Chondrocyte (in vitro differentiated cells): ENCODE measurements around the gene RGP1. TPM values are rescaled to one million over a fixed set of nuclear protein-coding genes. Genes with fewer than 3 reads are reported as not detected.

Experiments used
- DNase-seq: peaks from one replicate; pipeline ENCODE4 v3.0.0; 2021; ENCODE audit warnings: mixed read lengths, low spot score
- H3K27ac Mint-ChIP-seq: one replicate; pipeline ENCODE4 v1.8.0; 2021; ENCODE audit warnings: mild to moderate bottlenecking, moderate library complexity, mixed read lengths; ENCODE audit not compliant: unreplicated experiment
- H3K27me3 Mint-ChIP-seq: 2 replicates; pipeline ENCODE4 v1.8.0; 2021; ENCODE audit warnings: low read depth, mixed read lengths
- H3K36me3 Mint-ChIP-seq: 2 replicates; pipeline ENCODE4 v1.8.0; 2021; ENCODE audit warnings: low read depth, mixed read lengths
- H3K4me1 Mint-ChIP-seq: 2 replicates; pipeline ENCODE4 v1.8.0; 2021; ENCODE audit warnings: low read depth, mild to moderate bottlenecking, mixed read lengths
- H3K4me3 Mint-ChIP-seq: one replicate; pipeline ENCODE4 v1.8.0; 2021; ENCODE audit warnings: mild to moderate bottlenecking, moderate library complexity, mixed read lengths; ENCODE audit not compliant: unreplicated experiment
- H3K9me3 Mint-ChIP-seq: 2 replicates; pipeline ENCODE4 v1.8.0; 2021; ENCODE audit warnings: low read depth, mixed read lengths
- total RNA-seq: library from RNA; stranded (reverse); gene quantifications from 3 replicates; pipeline ENCODE4 v1.2.1, GENCODE V29; 2021
- TF ChIP-seq, protein P1 (sequence below): fragments of 200-600 bp; sonication (generic); IDR thresholded peaks from 2 replicates; pipeline ENCODE4 v1.5.0; 2021; ENCODE audit warnings: antibody characterized with exemption, mild to moderate bottlenecking, moderate library complexity

Gene RGP1
- total RNA-seq, 1 donor from 2014 or later: 27.7 TPM

DNA sequence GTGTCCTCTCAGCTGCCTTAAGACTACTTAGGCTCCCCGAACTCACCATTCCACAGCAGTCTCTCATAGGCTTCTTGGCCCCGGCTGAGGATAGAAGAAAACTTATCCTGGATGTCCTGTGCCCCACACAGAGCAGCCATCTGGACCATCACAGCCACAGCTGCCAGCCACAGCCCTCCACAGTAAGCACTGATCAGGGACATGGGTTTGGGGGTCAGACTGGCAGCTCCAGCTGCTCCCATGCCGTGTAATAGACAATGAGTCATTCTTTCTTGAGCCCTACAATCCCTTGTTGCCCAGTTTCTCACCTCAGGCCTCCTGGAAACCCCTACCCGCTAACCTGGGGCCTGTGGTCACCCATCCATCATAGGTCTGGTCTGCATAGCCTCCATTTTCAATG lies 10.9 kb upstream of the RGP1 start:
- H3K9me3 Mint-ChIP-seq: no peaks in the 10 kb centered on the region
- no peak overlapping the region for H3K4me3 Mint-ChIP-seq
- H3K4me1 Mint-ChIP-seq: peaks cover 26% of the 10 kb centered on the region
- TF ChIP-seq, protein P1, sequence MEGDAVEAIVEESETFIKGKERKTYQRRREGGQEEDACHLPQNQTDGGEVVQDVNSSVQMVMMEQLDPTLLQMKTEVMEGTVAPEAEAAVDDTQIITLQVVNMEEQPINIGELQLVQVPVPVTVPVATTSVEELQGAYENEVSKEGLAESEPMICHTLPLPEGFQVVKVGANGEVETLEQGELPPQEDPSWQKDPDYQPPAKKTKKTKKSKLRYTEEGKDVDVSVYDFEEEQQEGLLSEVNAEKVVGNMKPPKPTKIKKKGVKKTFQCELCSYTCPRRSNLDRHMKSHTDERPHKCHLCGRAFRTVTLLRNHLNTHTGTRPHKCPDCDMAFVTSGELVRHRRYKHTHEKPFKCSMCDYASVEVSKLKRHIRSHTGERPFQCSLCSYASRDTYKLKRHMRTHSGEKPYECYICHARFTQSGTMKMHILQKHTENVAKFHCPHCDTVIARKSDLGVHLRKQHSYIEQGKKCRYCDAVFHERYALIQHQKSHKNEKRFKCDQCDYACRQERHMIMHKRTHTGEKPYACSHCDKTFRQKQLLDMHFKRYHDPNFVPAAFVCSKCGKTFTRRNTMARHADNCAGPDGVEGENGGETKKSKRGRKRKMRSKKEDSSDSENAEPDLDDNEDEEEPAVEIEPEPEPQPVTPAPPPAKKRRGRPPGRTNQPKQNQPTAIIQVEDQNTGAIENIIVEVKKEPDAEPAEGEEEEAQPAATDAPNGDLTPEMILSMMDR: no peak
- H3K27ac Mint-ChIP-seq: peak overlapping the region; percentile 71
- DNase-seq: no peak
- H3K36me3 Mint-ChIP-seq: peaks cover 42% of the 10 kb centered on the region
- no peaks in the 10 kb centered on the region for H3K27me3 Mint-ChIP-seq

DNA sequence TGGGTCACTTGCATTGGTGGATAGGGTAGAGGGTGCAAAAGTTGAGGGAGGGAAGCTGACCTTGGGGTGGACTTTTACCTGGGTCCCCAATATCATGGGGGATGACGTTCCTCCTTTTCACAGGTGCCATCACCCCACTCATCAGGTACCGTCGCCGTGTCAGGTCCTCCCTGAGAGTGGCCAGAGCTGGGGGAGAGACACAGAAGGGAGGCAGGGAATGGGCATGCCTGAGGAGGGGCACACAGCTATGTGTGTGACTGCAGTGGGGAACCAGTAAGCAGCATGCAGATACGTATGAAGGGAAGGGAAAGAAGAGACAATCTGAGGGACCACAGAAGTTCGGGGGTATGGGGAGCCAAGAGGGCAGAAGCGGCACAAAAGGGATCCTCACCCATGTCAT lies 10.2 kb upstream of the RGP1 start:
- Mint-ChIP-seq H3K27ac (peak overlapping the region; percentile 62), H3K9me3 (no peaks in the 10 kb centered on the region), H3K27me3 (no peaks in the 10 kb centered on the region), H3K4me1 (peaks cover 18% of the 10 kb centered on the region), H3K36me3 (peaks cover 47% of the 10 kb centered on the region), H3K4me3 (no peak overlapping the region)
- no peak for DNase-seq
- TF ChIP-seq, protein P1: no peak

DNA sequence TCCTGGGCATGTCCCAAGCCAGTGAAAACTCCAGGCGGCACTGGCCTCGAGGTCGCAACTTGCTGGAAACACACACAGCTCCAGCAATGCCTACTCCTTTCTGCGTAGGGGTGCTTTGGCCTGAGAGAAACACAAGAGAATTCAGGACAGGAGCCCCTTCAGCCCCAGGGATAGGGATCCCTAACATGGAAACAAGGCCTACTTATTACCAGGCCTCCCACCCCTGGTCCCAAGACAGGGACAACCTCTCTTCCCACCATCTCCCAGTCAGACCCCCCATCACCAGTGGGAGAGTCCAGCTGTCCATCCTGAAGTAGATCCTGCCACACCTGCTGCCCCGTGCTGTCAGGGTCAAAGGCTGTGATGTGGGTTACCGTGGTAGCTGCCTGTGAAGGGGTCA lies 8.8 kb upstream of the RGP1 start:
- H3K9me3 Mint-ChIP-seq: no peaks in the 10 kb centered on the region
- DNase-seq: no peak
- peaks cover 48% of the 10 kb centered on the region for H3K36me3 Mint-ChIP-seq
- peaks cover 16% of the 10 kb centered on the region for H3K4me1 Mint-ChIP-seq
- no peak overlapping the region for H3K4me3 Mint-ChIP-seq
- H3K27ac Mint-ChIP-seq: no peak overlapping the region
- H3K27me3 Mint-ChIP-seq: no peaks in the 10 kb centered on the region
- TF ChIP-seq, protein P1: no peak

DNA sequence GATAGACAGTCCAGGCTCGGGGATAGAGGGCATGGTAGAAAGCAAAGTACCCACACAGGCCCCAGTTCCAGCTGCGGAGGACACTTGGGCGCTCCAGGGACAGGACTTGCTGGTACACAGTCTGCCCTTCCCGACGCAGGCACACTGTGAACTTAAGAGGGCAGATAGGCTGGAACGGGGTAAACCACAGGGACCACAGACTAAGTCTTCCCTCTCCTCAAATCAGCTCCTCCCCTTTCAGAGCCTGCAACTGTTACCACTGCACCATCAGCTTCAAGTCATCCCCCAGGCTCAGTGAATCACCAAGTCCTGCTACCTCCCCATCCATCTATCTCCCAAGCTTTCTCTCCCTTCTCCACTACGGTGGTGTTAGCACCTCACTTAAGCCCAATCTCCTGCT lies 7.3 kb upstream of the RGP1 start:
- Mint-ChIP-seq H3K27ac (no peak overlapping the region), H3K27me3 (no peaks in the 10 kb centered on the region), H3K4me1 (peaks cover 20% of the 10 kb centered on the region), H3K9me3 (no peaks in the 10 kb centered on the region), H3K4me3 (no peak overlapping the region), H3K36me3 (peaks cover 44% of the 10 kb centered on the region)
- DNase-seq: no peak
- TF ChIP-seq, protein P1: no peak

GRCh38 chr9:35743452-35743851 lies 5.6 kb upstream of the RGP1 start:
- no peak overlapping the region for H3K27ac Mint-ChIP-seq
- H3K9me3 Mint-ChIP-seq: no peaks in the 10 kb centered on the region
- peaks cover 33% of the 10 kb centered on the region for H3K36me3 Mint-ChIP-seq
- DNase-seq: no peak
- H3K4me3 Mint-ChIP-seq: no peak overlapping the region
- H3K4me1 Mint-ChIP-seq: peaks cover 33% of the 10 kb centered on the region
- no peaks in the 10 kb centered on the region for H3K27me3 Mint-ChIP-seq
- TF ChIP-seq, protein P1: no peak
